Gastrocnemius medialis (tissue), 4 donors: ENCODE results near the gene CHST9. TPM values are rescaled to one million over a fixed set of nuclear protein-coding genes. Genes with fewer than 3 reads are reported as not detected.
"Not testable (repeated sequence)": the region's sequence is repeated elsewhere in the genome, so short reads cannot be mapped to it uniquely, and the experiment has no call there.

Source experiments
- ATAC-seq, 2 donors: fragments of 150-250 bp; one replicate each; pipeline ENCODE4 v1.9.1; 2016
- DNase-seq, 2 donors: peaks; one replicate each; pipeline ENCODE4 v3.0.0-alpha.2; 2019
- H3K27ac ChIP-seq, 4 donors: fragments of 200-600 bp; sonication (generic); 1 replicate in 1 of 4; 2 replicates in 3 of 4; pipeline ENCODE4 v1.5.1; 2016 to 2018; ENCODE audit warnings: mild to moderate bottlenecking in 2 of 4, moderate library complexity in 1 of 4
- H3K27me3 ChIP-seq, 3 donors: fragments of 200-600 bp; sonication (generic) in 2 of 3; 1 replicate in 1 of 3; 2 replicates in 2 of 3; pipeline versions ENCODE4 v1.5.1 to v1.6.0; 2016 to 2019; ENCODE audit warnings: mild to moderate bottlenecking in 1 of 3, moderate library complexity in 1 of 3
- H3K36me3 ChIP-seq, 2 donors: fragments of 200-600 bp; sonication (generic) in 1 of 2; one replicate each; pipeline ENCODE4 v1.5.1; 2017 to 2018
- H3K4me1 ChIP-seq, 2 donors: fragments of 200-600 bp; sonication (generic) in 1 of 2; one replicate each; pipeline ENCODE4 v1.5.1; 2016 to 2017; ENCODE audit warnings: mild to moderate bottlenecking in 2 of 2
- H3K4me3 ChIP-seq, 4 donors: fragments of 200-600 bp; sonication (generic) in 3 of 4; 1 replicate in 1 of 4; 2 replicates in 3 of 4; pipeline ENCODE4 v1.5.1; 2016 to 2019; ENCODE audit warnings: mild to moderate bottlenecking in 2 of 4
- H3K9me3 ChIP-seq, 3 donors: fragments of 200-600 bp; sonication (generic) in 2 of 3; 1 replicate in 1 of 3; 2 replicates in 2 of 3; pipeline ENCODE4 v1.5.1; 2016 to 2019
- CTCF ChIP-seq, 5 experiments: fragments of 450-650 bp in 3 of 5; fragments of 200-600 bp in 2 of 5; sonication (generic) in 2 of 5; IDR thresholded peaks in 4 of 5; conservative IDR thresholded peaks in 1 of 5; 1 replicate in 4 of 5; 2 replicates in 1 of 5; pipeline ENCODE4 v1.5.1; 2016 to 2019; ENCODE audit warnings: antibody characterized with exemption in 5 of 5, mild to moderate bottlenecking in 3 of 5, moderate library complexity in 3 of 5
- POLR2A ChIP-seq, 2 donors: fragments of 450-650 bp; IDR thresholded peaks; one replicate each; pipeline ENCODE4 v1.6.1; 2017; ENCODE audit warnings: antibody characterized with exemption in 2 of 2, mild to moderate bottlenecking in 2 of 2, moderate library complexity in 2 of 2
- in situ Hi-C, 4 donors: fragments of 200-750 bp; cut with MboI; loops; one replicate each; pipeline versions ENCODE4 v1.15.0 to v1.8.0; 2017; ENCODE audit warnings: low sequenced_read_pairs in 4 of 4
- intact Hi-C: fragments of 100-400 bp; cut with DNase I; formaldehyde crosslinking; loops from one replicate; pipeline ENCODE4 v1.15.1; 2023; ENCODE audit warnings: low total_unique reads
- total RNA-seq, 4 donors: library from RNA; depleted of rRNA; stranded (reverse); fragments of >200 nt; gene quantifications; one replicate each; pipeline versions ENCODE4 v1.1.0 to v1.2.3, GENCODE V29; 2016

Gene CHST9
- total RNA-seq, 4 donors from 2014 or later = 0.07 TPM; not detected in 3

DNA sequence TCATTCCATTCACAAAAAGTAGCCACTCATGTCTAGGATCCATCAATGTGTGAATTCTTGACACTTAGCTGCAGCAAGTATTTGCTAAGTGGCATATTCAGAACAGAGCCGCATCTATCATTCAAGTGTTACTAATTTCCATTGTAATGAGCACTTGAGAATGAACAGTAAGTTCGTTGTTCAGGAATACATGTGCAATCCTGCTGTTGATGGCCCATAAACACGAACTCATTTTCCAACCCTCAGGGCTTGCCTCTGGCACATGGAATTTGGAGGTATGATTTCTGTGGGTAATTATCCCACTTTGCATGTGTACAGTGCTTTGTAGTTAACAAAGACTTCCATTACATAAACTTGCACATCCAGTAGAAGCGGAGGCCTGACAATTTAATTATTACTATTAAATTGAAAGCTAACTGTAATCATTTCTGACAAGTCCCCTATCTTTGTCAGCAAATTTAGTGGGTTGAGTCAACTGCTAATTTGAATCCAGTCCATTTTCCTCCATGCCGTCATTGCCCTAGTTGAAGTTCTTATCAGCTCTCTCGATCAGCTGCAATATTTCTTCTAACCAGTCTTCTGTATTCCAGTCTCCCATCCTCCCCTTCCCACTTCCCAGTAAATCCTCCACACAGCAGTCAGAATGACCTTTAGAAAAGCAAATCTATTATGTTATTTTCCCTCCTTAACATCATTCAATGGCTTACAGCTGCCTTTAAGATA lies 203.6 kb downstream of the CHST9 start:
- DNase-seq = no peak
- intact Hi-C loops = no loop called here
- no peaks in the 10 kb centered on the region for H3K9me3 ChIP-seq
- in situ Hi-C loops = no loop called here
- H3K27ac ChIP-seq = no peak overlapping the region
- H3K4me3 ChIP-seq = no peak overlapping the region
- no peak for TF ChIP-seq POLR2A (IDR thresholded peaks at IDR 0.05)
- TF ChIP-seq CTCF (IDR thresholded peaks at IDR 0.05 in 4 of 5, conservative IDR thresholded peaks at IDR 0.05 in 1 of 5) = no peak
- no peak for ATAC-seq
- H3K36me3 ChIP-seq = no peaks in the 10 kb centered on the region
- no peaks in the 10 kb centered on the region for H3K27me3 ChIP-seq
- peaks cover 0 to 6% of the 10 kb centered on the region in 2 donors for H3K4me1 ChIP-seq

DNA sequence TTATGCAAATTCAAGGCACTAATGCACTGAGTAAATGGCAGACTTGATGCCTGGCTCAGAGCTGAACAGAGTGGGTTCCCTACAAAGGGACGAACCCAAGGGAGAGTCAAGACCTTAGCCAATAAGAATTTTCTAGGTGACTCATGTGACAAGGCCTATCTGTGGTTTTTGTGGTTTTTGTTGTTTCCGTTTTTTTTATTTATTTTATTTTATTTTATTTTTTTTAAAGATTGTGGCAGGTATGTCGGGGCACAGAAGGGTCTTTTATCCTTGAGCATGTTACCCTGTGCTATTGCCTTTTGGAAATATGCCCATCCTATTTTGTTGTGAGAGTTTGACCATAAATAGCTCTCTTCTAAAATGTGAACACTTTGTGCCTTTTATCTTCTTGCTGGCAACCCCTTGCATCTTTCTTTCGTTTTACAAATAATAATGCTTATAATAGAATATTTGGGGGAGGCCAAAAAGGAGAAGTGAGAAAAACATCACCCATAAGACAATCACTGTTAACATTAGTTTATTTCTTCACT lies 206.2 kb downstream of the CHST9 start:
- ATAC-seq (no peak), DNase-seq (no peak)
- peaks cover 0 to 11% of the 10 kb centered on the region in 2 donors for H3K4me1 ChIP-seq
- H3K27me3 ChIP-seq = no peaks in the 10 kb centered on the region
- no peak for TF ChIP-seq POLR2A (IDR thresholded peaks at IDR 0.05)
- TF ChIP-seq CTCF (IDR thresholded peaks at IDR 0.05 in 4 of 5, conservative IDR thresholded peaks at IDR 0.05 in 1 of 5) = no peak
- in situ Hi-C loops = no loop called here
- no peaks in the 10 kb centered on the region for H3K9me3 ChIP-seq
- H3K27ac ChIP-seq = no peak overlapping the region
- intact Hi-C loops = no loop called here
- H3K36me3 ChIP-seq = no peaks in the 10 kb centered on the region
- H3K4me3 ChIP-seq = no peak overlapping the region

DNA sequence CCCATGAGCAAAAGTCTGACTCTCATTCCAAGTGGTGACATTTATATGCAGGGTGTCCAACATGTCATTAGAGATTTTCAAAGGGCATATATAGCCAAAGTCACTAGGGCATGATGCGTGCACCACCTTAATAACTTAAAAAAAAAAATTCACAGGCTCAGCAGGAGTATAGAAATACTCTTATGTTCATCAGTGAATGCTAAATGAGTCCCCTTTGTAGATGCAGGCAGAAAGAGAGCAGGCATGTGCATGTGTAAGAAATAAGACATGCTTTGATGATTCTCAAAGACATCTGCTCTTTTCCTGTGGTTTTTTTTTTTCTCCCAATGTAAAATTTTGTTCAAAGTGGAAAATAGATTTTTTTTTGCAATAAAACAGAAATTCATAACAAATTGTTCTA lies 207.3 kb downstream of the CHST9 start:
- in situ Hi-C loops (no loop called here), intact Hi-C loops (no loop called here)
- Histone ChIP-seq H3K9me3 (no peaks in the 10 kb centered on the region), H3K27me3 (no peaks in the 10 kb centered on the region), H3K4me3 (no peak overlapping the region), H3K4me1 (peaks cover 0 to 11% of the 10 kb centered on the region in 2 donors), H3K27ac (no peak overlapping the region), H3K36me3 (no peaks in the 10 kb centered on the region)
- TF ChIP-seq CTCF (IDR thresholded peaks at IDR 0.05 in 4 of 5, conservative IDR thresholded peaks at IDR 0.05 in 1 of 5) (no peak), POLR2A (IDR thresholded peaks at IDR 0.05) (no peak)
- ATAC-seq = no peak
- DNase-seq = no peak

- ATAC-seq (no peak), DNase-seq (no peak)
- peaks cover 0 to 11% of the 10 kb centered on the region in 2 donors for H3K4me1 ChIP-seq
- H3K36me3 ChIP-seq = no peaks in the 10 kb centered on the region
- no peaks in the 10 kb centered on the region for H3K9me3 ChIP-seq
- H3K4me3 ChIP-seq = no peak overlapping the region
- intact Hi-C loops (no loop called here), in situ Hi-C loops (no loop called here)
- no peaks in the 10 kb centered on the region for H3K27me3 ChIP-seq
- H3K27ac ChIP-seq = no peak overlapping the region
- TF ChIP-seq POLR2A (IDR thresholded peaks at IDR 0.05) (no peak), CTCF (IDR thresholded peaks at IDR 0.05 in 4 of 5, conservative IDR thresholded peaks at IDR 0.05 in 1 of 5) (no peak)
Measured at GRCh38 chr18:26976206-26976605, 208.9 kb downstream of the CHST9 start.

DNA sequence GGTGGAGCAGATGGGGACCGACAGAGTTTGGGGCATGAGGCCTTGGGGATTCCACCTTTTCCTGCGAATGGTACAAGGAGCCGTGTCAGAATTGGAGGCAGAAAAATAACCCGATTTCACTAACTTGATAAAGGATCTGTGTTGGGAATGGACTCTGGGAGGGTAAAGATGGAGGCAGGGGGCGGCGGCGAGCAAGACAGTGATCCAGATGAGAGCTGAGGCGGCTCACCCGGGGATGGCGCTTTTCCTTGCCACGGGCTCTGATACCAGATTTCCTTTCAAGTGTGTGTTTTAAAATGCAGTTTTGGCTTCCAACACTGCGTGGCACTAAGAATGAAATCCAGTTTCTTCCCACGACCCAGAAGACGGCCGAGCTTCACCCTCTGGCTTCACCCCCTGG lies 212.6 kb downstream of the CHST9 start:
- not testable (repeated sequence) for ATAC-seq

More for the DNA sequence above, 212.6 kb downstream of the CHST9 start:
- H3K4me3 ChIP-seq, H3K27me3 ChIP-seq, H3K27ac ChIP-seq, H3K36me3 ChIP-seq, DNase-seq, H3K9me3 ChIP-seq, H3K4me1 ChIP-seq, intact Hi-C loops: not testable (repeated sequence)
- in situ Hi-C loops = loop anchor here in 1 of 4 donors (25.0 kb wide), 1 partner anchor 110 kb away; the partner anchor contains the start of gene AQP4
